Hepatocyte (in vitro differentiated cells): Measurements from ENCODE around the gene MYOF. TPM values are rescaled to one million over a fixed set of nuclear protein-coding genes. Genes with fewer than 3 reads are reported as not detected.
A peak's percentile ranks its signal among the peaks of the same experiment; 100 is the strongest.

ENCODE experiments used
- DNase-seq: peaks from one replicate; pipeline ENCODE4 v3.0.0-alpha.2; 2016; ENCODE audit warnings: low spot score
- H2AFZ ChIP-seq: fragments of 200-600 bp; sonication (generic); 2 replicates; pipeline ENCODE4 v1.6.0; 2016; ENCODE audit warnings: antibody characterized with exemption, mild to moderate bottlenecking
- H3K27ac ChIP-seq: fragments of 200-600 bp; sonication (generic); 2 replicates; pipeline ENCODE4 v1.5.1; 2016; ENCODE audit warnings: mild to moderate bottlenecking
- H3K27me3 ChIP-seq: fragments of 200-600 bp; sonication (generic); 2 replicates; pipeline ENCODE4 v1.6.1; 2016
- H3K36me3 ChIP-seq: fragments of 200-600 bp; sonication (generic); replicated peaks from 2 replicates; pipeline ENCODE4 v1.5.1; 2016; ENCODE audit warnings: low read depth; ENCODE audit not compliant: insufficient read depth
- H3K4me1 ChIP-seq: fragments of 200-600 bp; sonication (generic); 2 replicates; pipeline ENCODE4 v1.5.1; 2016; ENCODE audit warnings: mild to moderate bottlenecking, moderate library complexity; ENCODE audit not compliant: insufficient read depth
- H3K4me2 ChIP-seq: fragments of 200-600 bp; sonication (generic); 2 replicates; pipeline ENCODE4 v1.6.0; 2016
- H3K4me3 ChIP-seq: fragments of 200-600 bp; sonication (generic); 2 replicates; pipeline ENCODE4 v1.5.1; 2016; ENCODE audit warnings: mild to moderate bottlenecking
- H3K79me2 ChIP-seq: fragments of 200-600 bp; sonication (generic); 2 replicates; pipeline ENCODE4 v1.6.0; 2017; ENCODE audit warnings: mild to moderate bottlenecking
- H3K9me2 ChIP-seq: fragments of 200-600 bp; sonication (generic); replicated peaks from 2 replicates; pipeline ENCODE4 v1.6.0; 2017; ENCODE audit warnings: mild to moderate bottlenecking; ENCODE audit not compliant: insufficient read depth
- H3K9me3 ChIP-seq: fragments of 200-600 bp; sonication (generic); 2 replicates; pipeline ENCODE4 v1.5.1; 2016; ENCODE audit warnings: low read depth, mild to moderate bottlenecking
- H4K20me1 ChIP-seq: fragments of 200-600 bp; sonication (generic); 2 replicates; pipeline ENCODE4 v1.6.0; 2016; ENCODE audit warnings: mild to moderate bottlenecking; ENCODE audit not compliant: insufficient read depth, poor library complexity, severe bottlenecking
- EZH2 ChIP-seq: fragments of 200-600 bp; sonication (generic); IDR thresholded peaks from 2 replicates; pipeline ENCODE4 v1.6.1; 2016; ENCODE audit warnings: antibody characterized with exemption, mild to moderate bottlenecking, borderline replicate concordance
- EZH2phosphoT487 ChIP-seq: fragments of 200-600 bp; sonication (generic); IDR thresholded peaks from one replicate; pipeline ENCODE4 v1.6.1; 2018; ENCODE audit warnings: antibody characterized with exemption, mild to moderate bottlenecking, low read depth, moderate library complexity; ENCODE audit not compliant: unreplicated experiment, severe bottlenecking
- WGBS: methylation state at CpG from one replicate; pipeline ENCODE4 v1.1.6; 2016; ENCODE audit warnings: low lambda C conversion rate; ENCODE audit errors: missing lambda C conversion rate; 5-methylcytosine and 5-hydroxymethylcytosine counted together
- polyA plus RNA-seq: library from polyadenylated mRNA; unstranded; fragments of >200 nt; fragmentation: Nextera tagmentation; extraction: Ambion mirVana; gene quantifications from 2 replicates; pipeline ENCODE4 v1.2.1, GENCODE V29; 2016
- total RNA-seq: library from RNA; depleted of rRNA; stranded (reverse); fragments of >200 nt; gene quantifications from 2 replicates; pipeline ENCODE4 v1.2.3, GENCODE V29; 2014
- TF ChIP-seq, protein P1 (sequence below): fragments of 200-600 bp; sonication (generic); IDR thresholded peaks from 2 replicates; pipeline ENCODE4 v1.5.1; 2016; ENCODE audit warnings: antibody characterized with exemption, mild to moderate bottlenecking; ENCODE audit not compliant: poor library complexity

The MYOF gene
- total and polyA plus RNA-seq, 2 experiments from 2014 or later = 16.6 to 47.9 TPM

DNA sequence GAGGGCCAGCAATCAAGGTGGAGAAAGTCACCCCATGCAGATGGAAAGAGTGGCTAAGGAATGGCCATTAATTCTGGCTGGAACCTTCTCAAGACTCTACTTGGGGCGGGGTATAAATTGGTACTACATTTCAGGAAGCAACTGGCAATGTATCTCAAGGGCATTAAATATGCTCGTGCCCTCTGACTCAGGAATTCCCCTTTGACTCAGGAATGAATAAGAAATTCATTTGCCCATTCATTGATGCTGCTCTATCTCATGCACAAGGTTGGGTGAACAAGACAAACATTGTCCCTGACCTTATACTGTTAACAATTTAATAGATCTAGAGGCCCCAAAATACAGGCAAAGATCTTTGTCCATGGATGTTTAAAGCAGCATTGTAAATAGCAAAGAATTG is 188.1 kb downstream of the MYOF start:
- Histone ChIP-seq H3K9me2 (no peaks in the 10 kb centered on the region), H3K27ac (no peak overlapping the region), H2AFZ (no peak overlapping the region), H3K9me3 (no peaks in the 10 kb centered on the region), H3K4me1 (peaks cover under 1% of the 10 kb centered on the region), H3K4me3 (no peak overlapping the region), H3K36me3 (no peaks in the 10 kb centered on the region), H3K79me2 (no peaks in the 10 kb centered on the region), H3K4me2 (no peak overlapping the region), H4K20me1 (no peaks in the 10 kb centered on the region), H3K27me3 (no peaks in the 10 kb centered on the region)
- TF ChIP-seq, protein P1, sequence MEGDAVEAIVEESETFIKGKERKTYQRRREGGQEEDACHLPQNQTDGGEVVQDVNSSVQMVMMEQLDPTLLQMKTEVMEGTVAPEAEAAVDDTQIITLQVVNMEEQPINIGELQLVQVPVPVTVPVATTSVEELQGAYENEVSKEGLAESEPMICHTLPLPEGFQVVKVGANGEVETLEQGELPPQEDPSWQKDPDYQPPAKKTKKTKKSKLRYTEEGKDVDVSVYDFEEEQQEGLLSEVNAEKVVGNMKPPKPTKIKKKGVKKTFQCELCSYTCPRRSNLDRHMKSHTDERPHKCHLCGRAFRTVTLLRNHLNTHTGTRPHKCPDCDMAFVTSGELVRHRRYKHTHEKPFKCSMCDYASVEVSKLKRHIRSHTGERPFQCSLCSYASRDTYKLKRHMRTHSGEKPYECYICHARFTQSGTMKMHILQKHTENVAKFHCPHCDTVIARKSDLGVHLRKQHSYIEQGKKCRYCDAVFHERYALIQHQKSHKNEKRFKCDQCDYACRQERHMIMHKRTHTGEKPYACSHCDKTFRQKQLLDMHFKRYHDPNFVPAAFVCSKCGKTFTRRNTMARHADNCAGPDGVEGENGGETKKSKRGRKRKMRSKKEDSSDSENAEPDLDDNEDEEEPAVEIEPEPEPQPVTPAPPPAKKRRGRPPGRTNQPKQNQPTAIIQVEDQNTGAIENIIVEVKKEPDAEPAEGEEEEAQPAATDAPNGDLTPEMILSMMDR = no peak
- TF ChIP-seq EZH2 (no peak), EZH2phosphoT487 (no peak)
- WGBS = 90% methylated on average over 2 of the region's 2 CpGs
- DNase-seq = no peak

DNA sequence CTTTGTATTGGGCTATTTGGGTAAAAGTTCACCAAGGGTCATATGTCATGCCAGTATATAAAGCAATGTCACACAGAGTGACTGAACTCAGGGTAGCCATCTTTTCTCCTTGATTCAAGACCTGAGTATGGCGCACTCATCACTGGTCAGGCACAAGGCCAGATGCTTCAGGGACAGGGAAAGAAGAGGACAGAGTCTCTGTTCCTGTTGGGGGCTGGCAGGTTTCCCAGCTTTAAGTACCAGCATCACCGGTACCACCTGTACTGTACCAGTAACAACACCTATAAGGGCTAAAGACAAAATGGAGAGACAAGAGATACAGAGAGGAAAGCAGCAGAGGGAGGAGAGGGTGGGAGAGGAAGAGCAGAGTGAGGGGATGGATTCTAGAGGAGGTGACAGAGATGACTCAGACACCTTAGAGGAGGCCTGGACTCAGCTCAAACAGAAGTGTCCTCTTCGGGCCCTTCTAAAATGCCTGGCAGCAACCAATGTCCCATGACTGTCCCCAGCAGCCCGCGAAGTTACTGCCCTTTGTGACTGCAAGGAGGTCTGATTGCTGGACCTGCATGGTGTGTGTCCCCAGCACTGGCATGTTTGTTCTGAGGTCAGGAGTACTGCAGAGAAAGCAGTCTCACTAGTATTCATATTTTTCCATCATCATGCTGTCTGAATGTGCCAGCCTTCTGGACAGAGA is 191.3 kb downstream of the MYOF start:
- Histone ChIP-seq H3K9me3 (no peaks in the 10 kb centered on the region), H3K4me2 (no peak overlapping the region), H3K4me1 (no peaks in the 10 kb centered on the region), H3K79me2 (no peaks in the 10 kb centered on the region), H3K4me3 (no peak overlapping the region), H3K36me3 (no peaks in the 10 kb centered on the region), H3K9me2 (no peaks in the 10 kb centered on the region), H2AFZ (no peak overlapping the region), H4K20me1 (no peaks in the 10 kb centered on the region), H3K27ac (no peak overlapping the region), H3K27me3 (no peaks in the 10 kb centered on the region)
- WGBS = 78% methylated on average over 5 of the region's 5 CpGs
- DNase-seq = no peak
- TF ChIP-seq, protein P1 = no peak
- TF ChIP-seq EZH2phosphoT487 = no peak
- TF ChIP-seq EZH2 = no peak

DNA sequence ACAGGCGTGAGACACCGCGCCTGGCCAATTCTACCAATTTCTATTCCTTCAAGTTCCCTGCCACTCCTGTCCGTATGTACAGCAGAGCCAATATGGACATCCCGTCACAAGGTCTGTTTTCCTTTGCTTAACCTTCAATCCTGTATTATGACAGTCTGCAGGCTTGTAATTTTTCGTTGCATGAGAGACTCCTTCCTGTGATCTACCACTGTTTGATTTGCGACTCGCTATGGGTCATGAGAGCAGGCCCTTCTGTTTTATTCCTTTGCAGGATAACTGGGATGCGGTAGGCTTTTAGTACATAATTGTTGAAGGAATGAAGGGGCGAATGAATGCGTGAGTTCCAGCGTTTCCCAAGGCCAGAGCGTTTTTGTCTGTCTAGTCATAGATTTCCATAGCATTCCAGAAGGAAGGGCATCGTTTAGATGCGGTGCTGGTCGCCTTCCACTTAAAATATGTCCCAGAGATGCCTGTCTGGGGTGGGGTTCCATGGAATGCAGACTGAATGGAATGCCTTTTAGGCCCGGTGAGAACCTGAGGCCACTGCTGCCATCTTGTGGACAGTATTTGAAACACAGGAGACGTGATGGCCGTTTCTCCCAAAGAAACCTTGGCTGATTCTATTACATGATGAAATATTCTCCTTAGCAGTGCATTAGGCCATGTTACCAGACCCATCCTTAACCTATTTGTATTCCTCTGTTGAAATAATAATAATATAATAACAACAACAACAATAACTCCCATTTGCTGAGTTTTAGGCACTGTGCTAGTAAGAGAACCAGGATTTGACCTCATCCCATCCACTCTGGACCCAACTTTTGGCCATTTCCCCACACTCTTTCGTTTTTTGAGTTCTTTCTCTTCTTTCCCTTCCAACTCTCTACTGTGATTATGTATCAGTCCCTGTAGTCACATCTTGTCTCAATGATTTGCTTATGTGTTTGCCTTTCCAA is 193.2 kb downstream of the MYOF start:
- peak; percentile 87 for DNase-seq
- Histone ChIP-seq H2AFZ (no peak overlapping the region), H3K79me2 (no peaks in the 10 kb centered on the region), H3K4me3 (no peak overlapping the region), H3K27ac (peak overlapping the region; percentile 71), H3K27me3 (no peaks in the 10 kb centered on the region), H3K9me2 (no peaks in the 10 kb centered on the region), H3K36me3 (no peaks in the 10 kb centered on the region), H3K9me3 (no peaks in the 10 kb centered on the region), H3K4me2 (no peak overlapping the region), H3K4me1 (no peaks in the 10 kb centered on the region), H4K20me1 (no peaks in the 10 kb centered on the region)
- TF ChIP-seq, protein P1 = peak; percentile 95
- TF ChIP-seq EZH2phosphoT487 (no peak), EZH2 (no peak)
- 48% methylated on average over 20 of the region's 20 CpGs for WGBS
